ENCODE results near the gene FZD1. TPM values are rescaled to one million over a fixed set of nuclear protein-coding genes. Genes with fewer than 3 reads are reported as not detected.

FZD1 gene
- total RNA-seq, 4 donors from 2014 or later = 25.8 to 82.0 (median 74.7) TPM

DNA sequence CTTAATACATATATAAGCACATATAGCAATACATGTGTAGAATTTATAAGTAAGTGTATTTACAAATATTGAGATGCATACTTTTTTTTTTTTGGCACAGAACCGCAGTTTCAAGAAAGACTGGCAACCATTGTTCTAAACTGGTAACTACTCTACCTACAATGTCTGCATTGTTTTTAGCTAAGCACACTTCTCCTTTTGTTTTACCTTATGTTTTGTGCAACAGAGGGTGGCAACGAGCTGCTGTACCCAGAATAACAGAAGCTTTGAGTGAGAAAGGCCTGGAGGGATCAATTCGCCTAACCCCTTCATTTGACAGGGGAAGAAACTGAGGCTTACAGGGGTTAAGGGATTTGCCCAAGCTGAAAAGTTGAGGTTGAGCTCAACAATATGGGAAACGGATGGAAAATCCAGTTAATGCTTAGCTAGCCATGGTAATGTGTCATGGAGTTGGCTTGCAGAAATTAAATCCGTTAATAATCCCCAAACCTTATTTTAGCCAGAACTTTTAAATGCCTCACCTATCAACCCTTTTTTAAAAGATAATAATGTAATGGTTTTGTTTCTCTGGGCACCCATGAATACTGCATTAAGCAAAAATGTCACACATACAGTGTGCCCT lies 25.5 kb downstream of the FZD1 start:
- TF ChIP-seq EP300 (IDR thresholded peaks at IDR 0.05) (no peak), POLR2A (IDR thresholded peaks at IDR 0.05) (no peak)
- TF ChIP-seq, protein P1, sequence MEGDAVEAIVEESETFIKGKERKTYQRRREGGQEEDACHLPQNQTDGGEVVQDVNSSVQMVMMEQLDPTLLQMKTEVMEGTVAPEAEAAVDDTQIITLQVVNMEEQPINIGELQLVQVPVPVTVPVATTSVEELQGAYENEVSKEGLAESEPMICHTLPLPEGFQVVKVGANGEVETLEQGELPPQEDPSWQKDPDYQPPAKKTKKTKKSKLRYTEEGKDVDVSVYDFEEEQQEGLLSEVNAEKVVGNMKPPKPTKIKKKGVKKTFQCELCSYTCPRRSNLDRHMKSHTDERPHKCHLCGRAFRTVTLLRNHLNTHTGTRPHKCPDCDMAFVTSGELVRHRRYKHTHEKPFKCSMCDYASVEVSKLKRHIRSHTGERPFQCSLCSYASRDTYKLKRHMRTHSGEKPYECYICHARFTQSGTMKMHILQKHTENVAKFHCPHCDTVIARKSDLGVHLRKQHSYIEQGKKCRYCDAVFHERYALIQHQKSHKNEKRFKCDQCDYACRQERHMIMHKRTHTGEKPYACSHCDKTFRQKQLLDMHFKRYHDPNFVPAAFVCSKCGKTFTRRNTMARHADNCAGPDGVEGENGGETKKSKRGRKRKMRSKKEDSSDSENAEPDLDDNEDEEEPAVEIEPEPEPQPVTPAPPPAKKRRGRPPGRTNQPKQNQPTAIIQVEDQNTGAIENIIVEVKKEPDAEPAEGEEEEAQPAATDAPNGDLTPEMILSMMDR (IDR thresholded peaks at IDR 0.05) = no peak
- Histone ChIP-seq H3K4me1 (peaks cover 0 to 33% (median 6%) of the 10 kb centered on the region in 4 donors), H3K36me3 (no peaks in the 10 kb centered on the region), H3K4me3 (no peak overlapping the region), H3K9me3 (no peaks in the 10 kb centered on the region), H3K27me3 (no peaks in the 10 kb centered on the region), H3K27ac (no peak overlapping the region)
- no peak for DNase-seq (ENCODE audit: low spot score in 2 of 2)
- 49 to 55% methylated on average over 5 of the region's 5 CpGs for WGBS, 2 donors

DNA sequence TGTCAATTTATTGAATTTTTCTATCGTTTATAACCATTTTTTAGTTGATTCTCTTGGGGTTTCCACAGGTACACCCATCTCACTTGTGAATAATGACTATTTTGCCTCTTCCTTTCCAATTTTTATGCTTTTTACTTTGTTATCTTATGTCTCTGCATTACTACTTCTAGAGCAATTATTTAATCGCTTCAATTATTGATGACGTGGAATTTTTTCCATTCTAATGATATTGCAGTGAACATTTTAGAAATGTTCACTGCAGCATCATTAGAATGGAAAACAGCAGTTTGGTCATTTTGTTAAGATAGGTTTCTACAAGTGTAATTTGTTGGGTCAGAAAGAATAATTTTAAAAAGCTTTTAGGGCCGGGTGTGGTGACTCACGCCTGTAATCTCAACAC lies 27.1 kb downstream of the FZD1 start:
- TF ChIP-seq, protein P1 (IDR thresholded peaks at IDR 0.05) = no peak
- TF ChIP-seq EP300 (IDR thresholded peaks at IDR 0.05) = no peak
- Histone ChIP-seq H3K9me3 (no peaks in the 10 kb centered on the region), H3K36me3 (no peaks in the 10 kb centered on the region), H3K4me1 (peaks cover 0 to 20% (median 3%) of the 10 kb centered on the region in 4 donors), H3K27me3 (no peaks in the 10 kb centered on the region), H3K27ac (no peak overlapping the region), H3K4me3 (no peak overlapping the region)
- no peak for DNase-seq (ENCODE audit: low spot score in 2 of 2)
- 95 to 96% methylated on average over 5 of the region's 5 CpGs for WGBS, 2 donors

DNA sequence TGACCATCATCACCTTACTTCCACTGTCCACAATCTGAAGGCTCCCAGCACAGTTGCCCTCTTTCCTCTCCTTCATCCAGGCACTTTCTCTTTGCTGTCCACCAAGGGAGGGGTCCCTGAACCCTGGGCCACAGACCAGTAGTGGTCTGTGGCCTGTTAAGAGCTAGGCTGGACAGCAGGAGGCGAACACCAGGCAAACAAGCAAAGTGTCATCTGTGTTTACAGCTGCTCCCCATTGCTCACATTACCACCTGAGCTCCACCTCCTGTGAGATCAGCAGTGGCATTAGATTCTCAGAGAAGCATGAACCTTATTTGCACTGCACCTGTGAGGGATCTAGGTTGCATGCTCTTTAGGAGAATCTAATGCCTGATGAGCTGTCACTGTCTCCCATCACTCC lies 27.7 kb downstream of the FZD1 start:
- DNase-seq (ENCODE audit: low spot score in 2 of 2) = no peak
- no peak overlapping the region for H3K4me3 ChIP-seq
- H3K9me3 ChIP-seq = no peaks in the 10 kb centered on the region
- no peak for TF ChIP-seq POLR2A (IDR thresholded peaks at IDR 0.05)
- 92 to 100% methylated on average over 1 of the region's 1 CpG for WGBS, 2 donors
- H3K27ac ChIP-seq = no peak overlapping the region
- no peaks in the 10 kb centered on the region for H3K27me3 ChIP-seq
- peaks cover 0 to 14% (median under 1%) of the 10 kb centered on the region in 4 donors for H3K4me1 ChIP-seq
- no peaks in the 10 kb centered on the region for H3K36me3 ChIP-seq

DNA sequence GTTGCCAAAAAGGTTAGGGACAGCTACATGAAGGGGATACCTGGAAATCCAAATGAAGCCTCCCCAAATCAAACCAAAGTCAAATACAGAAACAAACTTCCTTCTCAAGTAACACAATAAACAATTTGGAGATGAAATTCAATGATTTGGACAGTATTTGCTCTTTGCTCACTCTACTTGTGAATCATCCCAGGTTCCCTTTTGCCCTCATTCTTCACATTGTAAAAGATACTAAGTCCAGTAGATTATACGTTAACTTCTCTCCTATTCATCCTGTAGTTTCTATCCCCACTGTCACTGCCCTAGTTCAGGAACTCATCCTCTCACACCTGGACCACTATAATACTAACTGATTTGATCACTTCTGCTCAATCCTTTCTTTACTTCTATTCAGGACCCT lies 28.3 kb downstream of the FZD1 start:
- Histone ChIP-seq H3K27me3 (no peaks in the 10 kb centered on the region), H3K27ac (no peak overlapping the region), H3K4me3 (no peak overlapping the region), H3K36me3 (no peaks in the 10 kb centered on the region), H3K4me1 (peaks cover 0 to 8% (median 0%) of the 10 kb centered on the region in 4 donors), H3K9me3 (no peaks in the 10 kb centered on the region)
- 86 to 96% methylated on average over 1 of the region's 1 CpG for WGBS, 2 donors
- TF ChIP-seq EP300 (IDR thresholded peaks at IDR 0.05) (no peak), POLR2A (IDR thresholded peaks at IDR 0.05) (no peak)
- TF ChIP-seq, protein P1 (IDR thresholded peaks at IDR 0.05) = no peak
- DNase-seq (ENCODE audit: low spot score in 2 of 2) = no peak

DNA sequence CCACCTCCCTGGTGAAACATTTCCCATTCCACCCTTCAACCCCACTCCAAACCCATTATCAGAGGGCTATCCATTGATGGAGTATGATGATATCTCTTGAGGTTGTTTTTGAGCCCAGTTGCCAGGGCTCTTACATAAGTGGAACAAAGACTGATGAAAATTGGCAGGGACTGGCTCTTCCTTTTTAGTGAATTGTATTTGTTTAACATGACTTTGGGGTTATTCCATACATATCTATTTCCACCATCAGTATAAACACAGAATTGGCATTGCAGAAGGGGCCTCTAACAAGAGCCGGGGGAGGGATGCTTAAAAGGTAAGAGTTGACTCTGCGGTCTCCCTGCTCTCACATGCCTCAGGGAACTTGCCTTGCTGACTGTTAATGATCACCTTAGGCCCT lies 28.9 kb downstream of the FZD1 start:
- 89 to 93% methylated on average over 2 of the region's 2 CpGs for WGBS, 2 donors
- no peaks in the 10 kb centered on the region for H3K27me3 ChIP-seq

More for the DNA sequence above, 28.9 kb downstream of the FZD1 start:
- Histone ChIP-seq H3K9me3 (no peaks in the 10 kb centered on the region), H3K4me1 (peaks cover 0 to 6% (median 0%) of the 10 kb centered on the region in 4 donors), H3K27ac (no peak overlapping the region), H3K36me3 (no peaks in the 10 kb centered on the region), H3K4me3 (no peak overlapping the region)
- TF ChIP-seq POLR2A (IDR thresholded peaks at IDR 0.05) = no peak
- TF ChIP-seq, protein P1 (IDR thresholded peaks at IDR 0.05) = no peak
- DNase-seq (ENCODE audit: low spot score in 2 of 2) = no peak
